ENCODE results near the gene MIDN.
"Not testable (repeated sequence)": the region's sequence is repeated elsewhere in the genome, so short reads cannot be mapped to it uniquely, and the experiment has no call there.

GRCh38 chr19:1208830-1209229 is 39.6 kb upstream of the MIDN start:
- not testable (repeated sequence) for TF ChIP-seq EZH2 (IDR thresholded peaks at IDR 0.05; ENCODE audit: insufficient read depth, poor library complexity, severe bottlenecking); EZH2phosphoT487 (IDR thresholded peaks at IDR 0.05; ENCODE audit: insufficient read depth, low read depth)

Data from GM23248 (cell line).